Ureter (tissue), 1 donor: Measurements from ENCODE around the gene RBFOX2. TPM values are rescaled to one million over a fixed set of nuclear protein-coding genes. Genes with fewer than 3 reads are reported as not detected.
A peak's percentile ranks its signal among the peaks of the same experiment; 100 is the strongest.
"Not testable (repeated sequence)": the region's sequence is repeated elsewhere in the genome, so short reads cannot be mapped to it uniquely, and the experiment has no call there.

Source experiments
- DNase-seq: peaks from one replicate; pipeline ENCODE4 v3.0.0-alpha.2; 2020; ENCODE audit warnings: low spot score
- total RNA-seq: library from RNA; stranded (reverse); gene quantifications from one replicate; pipeline ENCODE4 v1.2.4, GENCODE V29; 2023
- donor health status: DM: yes; HTN: yes; CAD: no.

RBFOX2 gene
- 115 TPM for total RNA-seq

GRCh38 chr22:36028646-36029405, at the start of gene RBFOX2:
TSS of gene RBFOX2 (minus strand) at chr22:36028824. CDS start at chr22:36028425, 399 bp downstream.
- peak; percentile 96 for DNase-seq

- DNase-seq = no peak
Measured at GRCh38 chr22:36077271-36077670, 48.6 kb upstream of the RBFOX2 start.

GRCh38 chr22:36075724-36076123, 47.1 kb upstream of the RBFOX2 start:
- DNase-seq = no peak

GRCh38 chr22:36075230-36075629, 46.6 kb upstream of the RBFOX2 start:
- no peak for DNase-seq

- no peak for DNase-seq
Measured at GRCh38 chr22:36073476-36073875, 44.9 kb upstream of the RBFOX2 start.

DNA sequence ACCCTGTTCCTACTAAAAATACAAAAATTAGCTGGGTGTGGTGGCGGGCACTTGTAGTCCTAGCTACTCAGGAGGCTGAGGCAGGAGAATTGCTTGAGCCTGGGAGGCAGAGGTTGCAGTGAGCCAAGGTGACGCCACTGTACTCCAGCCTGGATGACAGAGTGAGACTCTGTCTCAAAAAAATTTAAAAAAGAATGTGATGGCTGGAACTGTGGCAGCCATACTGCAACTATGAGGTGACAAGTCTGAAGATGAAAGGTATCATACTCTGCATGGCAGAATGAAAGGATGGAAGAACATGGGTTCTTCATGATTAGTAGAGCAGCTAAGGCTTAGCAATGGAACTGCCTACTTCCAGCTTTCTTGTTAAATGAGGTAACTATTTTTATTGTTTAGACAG, 42.0 kb upstream of the RBFOX2 start:
- not testable (repeated sequence) for DNase-seq

DNA sequence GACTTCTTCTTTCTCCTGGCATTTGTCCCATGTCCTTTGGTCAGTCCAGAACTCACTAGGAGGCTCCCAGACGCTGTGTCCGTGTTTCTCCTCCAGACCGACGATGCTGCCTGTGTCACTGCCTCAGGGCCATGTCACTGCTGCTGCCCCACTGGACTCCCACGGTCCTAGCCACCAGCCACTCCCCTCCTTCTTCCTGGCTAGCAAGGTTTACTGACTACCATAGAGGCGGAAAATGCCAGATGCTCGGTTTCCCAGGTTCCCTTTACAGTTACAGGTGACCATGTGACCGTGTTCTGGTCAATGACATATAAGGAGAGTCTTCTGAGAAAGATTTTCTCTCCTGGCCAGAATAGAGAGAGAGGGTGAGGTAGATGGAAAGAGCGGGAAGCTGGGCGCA, 40.7 kb upstream of the RBFOX2 start:
- no peak for DNase-seq

DNA sequence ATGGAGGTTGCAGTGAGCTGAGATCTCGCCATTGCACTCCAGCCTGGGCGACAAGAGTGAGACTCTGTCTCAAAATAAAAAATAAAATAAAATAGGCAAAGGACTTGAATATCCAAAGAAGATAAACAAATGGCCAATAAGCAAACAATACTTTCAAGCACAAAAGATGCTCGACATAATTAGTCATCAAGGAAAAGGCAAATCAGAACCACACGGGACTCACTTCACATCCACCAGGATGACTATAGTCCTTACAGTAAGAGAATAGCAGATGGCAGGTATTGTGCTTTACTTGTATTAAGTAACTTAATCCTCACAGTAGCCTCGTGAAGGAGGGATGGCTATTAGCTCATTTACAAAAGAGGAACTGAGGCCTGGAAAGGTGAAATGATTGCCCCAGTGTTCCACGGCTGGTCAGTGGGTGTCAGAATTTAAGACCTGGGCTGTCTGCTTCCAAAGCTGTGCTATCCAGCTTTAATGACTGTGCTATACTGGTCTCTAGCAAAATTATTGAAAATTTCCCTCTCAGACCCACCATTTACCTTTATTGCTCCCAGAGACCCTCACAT, 40.2 kb upstream of the RBFOX2 start:
- no peak for DNase-seq

DNA sequence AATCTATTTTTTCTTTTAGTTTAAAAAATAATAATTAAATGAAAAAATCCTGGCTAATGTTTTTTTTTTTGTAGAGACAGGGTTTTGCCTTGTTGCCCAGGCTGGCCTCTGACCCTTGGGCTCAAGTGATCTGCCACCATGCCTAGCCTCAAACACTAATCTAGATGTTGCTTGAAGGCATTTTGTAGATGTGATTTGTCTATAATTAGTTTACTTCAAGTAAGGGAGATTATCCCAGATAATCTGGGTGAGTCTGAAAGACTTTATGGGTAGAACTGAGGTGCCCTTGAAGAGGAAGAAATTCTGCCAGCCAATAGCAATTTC, 38.6 kb upstream of the RBFOX2 start:
- no peak for DNase-seq

DNA sequence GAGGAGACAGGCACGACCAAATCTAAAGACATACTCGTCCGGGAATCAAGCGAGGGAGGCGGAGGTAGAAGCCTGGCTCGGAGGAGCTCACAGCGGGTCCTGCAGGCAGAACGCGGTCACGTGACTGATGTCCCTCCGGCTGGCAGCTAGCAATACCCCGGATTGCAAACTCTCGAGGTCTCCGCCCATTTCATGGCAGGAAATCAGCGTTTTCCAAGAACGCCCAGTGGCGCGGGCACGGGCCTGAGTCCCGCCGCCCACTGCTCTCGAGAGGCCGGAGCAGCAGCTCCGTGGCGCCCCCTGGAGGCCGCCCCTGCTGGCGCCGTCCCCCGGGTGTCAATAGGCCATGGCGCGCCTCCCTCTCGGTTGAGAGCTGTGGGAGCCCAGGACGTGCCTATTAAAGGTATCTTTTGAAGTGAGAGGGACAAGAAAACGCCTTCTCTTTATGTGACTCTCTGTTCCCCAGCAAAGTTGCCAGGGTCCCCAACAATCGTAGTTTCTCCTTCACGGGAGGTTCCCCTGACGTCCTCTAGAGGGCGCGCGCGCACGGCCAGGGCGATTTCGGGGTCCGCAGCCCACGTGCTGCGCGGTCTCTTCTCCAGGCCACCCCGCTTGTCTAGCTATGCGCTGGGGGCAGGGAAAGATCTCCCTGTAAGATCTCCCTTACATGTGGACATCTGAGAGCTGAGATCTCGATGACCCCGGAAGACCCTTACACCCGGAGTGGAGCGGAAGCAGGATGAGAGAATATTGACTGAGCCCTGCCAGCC, 37.3 kb upstream of the RBFOX2 start:
- peak; percentile 95 for DNase-seq

DNA sequence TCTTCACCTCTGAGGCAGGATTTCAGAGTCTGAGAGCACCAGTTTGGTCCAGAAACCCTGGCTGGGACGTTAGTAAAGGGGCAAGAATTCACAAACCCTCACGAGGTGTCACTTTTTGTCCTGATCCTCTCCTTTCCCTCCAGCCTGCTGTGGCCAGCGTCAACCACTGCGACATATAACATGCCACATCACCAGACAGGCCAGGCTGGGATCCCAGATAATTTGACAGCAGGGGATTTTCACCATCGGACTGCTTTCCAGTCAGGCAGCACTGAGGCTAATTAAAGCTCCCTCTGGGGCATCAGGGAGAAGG, 36.8 kb upstream of the RBFOX2 start:
- DNase-seq = no peak

GRCh38 chr22:36064358-36064757, 35.7 kb upstream of the RBFOX2 start:
- no peak for DNase-seq

- no peak for DNase-seq
Measured at GRCh38 chr22:36056980-36057379, 28.4 kb upstream of the RBFOX2 start.

DNA sequence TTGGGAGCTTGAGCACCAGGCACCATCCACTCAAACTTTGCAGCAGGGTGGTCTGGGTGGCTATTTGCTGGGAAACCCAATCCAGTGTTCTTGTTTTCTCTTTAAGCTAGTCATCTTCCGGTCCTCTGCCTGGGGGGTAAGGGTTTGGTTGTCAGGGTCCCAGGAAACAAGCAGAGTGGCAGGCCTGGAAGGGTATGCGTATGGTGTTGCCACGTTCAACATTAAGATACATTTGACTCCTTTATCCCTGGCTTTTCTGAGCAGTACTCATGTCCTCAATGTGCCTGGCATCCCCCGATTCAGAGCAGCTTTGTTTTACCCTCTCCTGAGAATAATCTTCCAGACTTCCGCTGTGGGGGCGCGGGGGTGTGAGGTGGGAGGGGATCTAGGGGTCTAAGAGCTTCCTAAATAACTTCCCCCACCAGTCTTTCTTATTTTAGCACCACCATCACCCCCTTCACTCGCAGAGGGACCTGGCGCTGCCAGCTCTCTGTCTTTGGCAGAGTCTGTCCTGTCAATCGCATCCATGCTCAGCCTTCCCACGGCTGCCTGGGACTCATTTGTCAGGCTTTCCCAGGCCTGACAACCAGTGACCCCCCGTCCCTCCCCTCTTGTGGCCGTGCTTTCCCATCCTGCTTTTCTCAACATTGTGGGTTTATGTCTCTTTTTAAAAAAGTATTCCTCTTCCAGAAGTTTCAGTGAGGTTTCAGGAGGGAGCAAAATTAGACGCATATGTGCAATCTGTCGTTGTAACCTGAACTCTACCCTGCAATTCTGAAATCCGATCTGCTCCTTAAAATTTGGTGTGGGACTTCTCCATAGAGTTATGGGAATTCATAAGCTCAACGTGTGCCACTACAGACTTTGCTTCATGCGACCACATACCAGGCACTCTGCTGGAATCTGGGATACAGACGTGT, 27.0 kb upstream of the RBFOX2 start:
- no peak for DNase-seq

- DNase-seq = not testable (repeated sequence)
Measured at GRCh38 chr22:36054446-36054845, 25.8 kb upstream of the RBFOX2 start.

GRCh38 chr22:36053242-36054147, 24.9 kb upstream of the RBFOX2 start:
- DNase-seq = no peak

DNA sequence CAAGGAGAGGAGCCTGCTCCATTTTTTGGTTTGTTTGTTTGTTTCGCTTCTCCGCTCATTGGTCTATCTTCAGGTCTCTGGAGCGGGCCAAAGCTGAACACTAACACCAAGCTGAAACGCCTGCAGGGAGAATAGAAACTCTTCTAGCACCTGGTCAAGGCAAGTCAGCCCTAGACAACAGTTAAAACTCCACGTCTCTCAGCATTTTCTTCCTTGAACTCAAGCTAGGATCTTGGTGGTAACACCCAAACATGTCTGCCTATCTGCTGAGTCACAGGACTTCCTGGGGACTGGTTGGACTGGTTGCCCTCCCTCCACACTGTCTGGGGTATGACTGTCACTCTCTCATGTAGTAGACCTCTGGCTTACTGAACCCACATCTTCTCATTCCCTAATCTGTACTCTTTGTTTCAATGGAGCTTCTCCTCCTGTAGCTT, 23.9 kb upstream of the RBFOX2 start:
- peak; percentile 72 for DNase-seq

- DNase-seq = no peak
Measured at GRCh38 chr22:36049678-36049997, 21.0 kb upstream of the RBFOX2 start.

GRCh38 chr22:36048911-36049677, 20.5 kb upstream of the RBFOX2 start:
- DNase-seq = no peak

- DNase-seq = not testable (repeated sequence)
Measured at GRCh38 chr22:36044517-36044916, 15.9 kb upstream of the RBFOX2 start.
